ENCODE data around the gene ERV3-1. TPM values are rescaled to one million over a fixed set of nuclear protein-coding genes. Genes with fewer than 3 reads are reported as not detected.
"Not testable (repeated sequence)": the region's sequence is repeated elsewhere in the genome, so short reads cannot be mapped to it uniquely, and the experiment has no call there.

ERV3-1 gene
- total RNA-seq, 1 donor from 2014 or later: 78.9 TPM

- DNase-seq (ENCODE audit: low spot score): no peak
Measured at GRCh38 chr7:65002972-65003585, 3.4 kb downstream of the ERV3-1 start.

GRCh38 chr7:65001291-65001814 is 5.1 kb downstream of the ERV3-1 start:
- DNase-seq (ENCODE audit: low spot score): no peak

DNA sequence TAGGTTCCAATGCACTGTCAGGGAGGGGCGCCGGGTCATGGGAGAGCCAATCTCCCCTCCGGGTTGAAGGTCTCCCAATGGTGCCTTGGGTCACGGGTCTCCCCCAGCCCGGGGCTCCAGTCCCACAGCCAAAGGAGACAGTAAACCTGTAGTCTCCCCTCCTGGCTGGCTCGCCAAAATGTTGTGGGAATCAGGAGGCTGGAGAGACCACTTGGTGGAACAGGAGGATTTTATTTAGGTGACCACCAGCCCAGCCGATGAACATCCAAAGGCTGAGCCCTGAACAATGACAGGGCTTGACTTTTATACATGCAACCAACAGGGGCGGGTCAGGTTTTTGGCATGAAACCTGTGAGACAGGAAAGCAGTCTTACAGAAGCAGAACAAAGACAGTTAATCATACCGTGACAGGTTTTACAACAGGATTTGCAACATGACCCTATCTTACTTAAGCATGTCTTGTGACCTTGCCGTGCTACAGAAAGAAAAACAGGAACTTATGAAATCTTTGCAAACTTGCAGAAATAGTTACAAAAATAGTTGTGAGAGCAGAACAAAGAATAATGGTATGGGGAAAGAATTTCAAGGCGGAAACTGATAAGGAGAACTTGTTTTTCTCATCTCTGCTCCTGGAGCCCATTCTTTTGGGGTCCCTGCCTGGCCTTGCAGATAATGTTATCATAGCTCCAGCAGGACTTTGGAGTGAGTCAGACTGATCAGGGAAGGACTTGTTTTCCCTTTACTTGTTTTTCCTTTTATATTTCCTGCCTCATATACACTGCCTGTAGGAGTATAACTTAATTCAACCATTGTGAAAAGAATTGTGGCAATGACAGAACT is 7.1 kb downstream of the ERV3-1 start:
- no peak for DNase-seq (ENCODE audit: low spot score)

DNA sequence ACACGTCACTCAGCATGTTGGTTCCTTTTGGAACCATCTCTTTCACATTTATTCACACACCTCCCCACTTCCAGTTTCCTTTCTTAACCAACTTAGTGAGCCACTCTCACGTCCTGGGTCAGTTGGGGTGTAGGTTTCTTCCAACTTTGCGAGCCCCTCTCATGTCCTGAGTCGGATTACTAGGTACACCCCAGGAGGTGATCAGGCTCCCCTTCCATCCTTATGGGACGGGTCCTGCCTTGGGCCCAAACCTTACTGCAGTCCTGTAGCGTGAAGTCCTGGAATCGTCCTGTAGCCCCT is 7.7 kb downstream of the ERV3-1 start:
- no peak for DNase-seq (ENCODE audit: low spot score)

DNA sequence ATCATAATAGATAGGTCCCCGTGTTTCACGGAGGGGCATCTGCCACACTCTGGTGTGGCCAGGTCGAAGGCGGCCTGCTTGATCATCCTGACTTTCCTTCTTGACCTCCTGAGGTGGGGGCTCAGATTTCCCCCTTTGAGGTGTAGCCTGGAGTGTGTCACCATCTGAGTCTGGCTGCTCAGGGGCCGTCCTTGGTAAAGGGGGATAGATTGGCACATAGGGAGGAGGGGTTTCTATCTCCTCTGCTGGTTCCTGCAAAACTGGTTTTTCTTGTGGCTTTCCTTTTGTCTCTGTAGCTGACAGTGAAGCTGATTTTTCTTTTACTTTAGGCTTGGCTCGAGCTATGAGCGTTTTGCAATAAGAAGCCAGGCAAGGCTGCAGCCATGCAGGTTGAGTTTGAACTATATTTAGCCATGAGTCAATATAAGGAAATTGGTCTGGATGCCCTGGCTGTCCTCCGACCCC is 8.5 kb downstream of the ERV3-1 start:
- no peak for DNase-seq (ENCODE audit: low spot score)

GRCh38 chr7:64997164-64997908 is 9.2 kb downstream of the ERV3-1 start:
- DNase-seq (ENCODE audit: low spot score): no peak

DNA sequence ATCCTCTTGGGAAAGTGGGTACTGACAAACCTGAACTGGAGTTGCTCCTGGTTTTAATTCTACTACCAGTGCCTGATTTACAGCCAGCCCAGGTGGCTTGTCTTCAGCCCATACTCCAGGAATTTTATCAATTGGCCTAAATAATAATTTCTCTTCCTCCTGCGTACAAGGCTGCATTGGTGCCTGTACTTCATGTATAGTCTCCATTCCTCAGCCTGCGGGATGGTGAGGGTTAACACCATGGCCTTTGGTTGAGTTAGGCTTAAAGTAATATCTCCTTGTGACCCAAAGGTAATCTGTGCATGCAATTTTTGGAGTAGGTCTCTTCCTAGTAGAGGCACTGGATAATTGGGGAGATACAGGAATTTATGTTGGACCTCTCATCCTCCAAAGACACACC is 10.2 kb downstream of the ERV3-1 start:
- no peak for DNase-seq (ENCODE audit: low spot score)

DNA sequence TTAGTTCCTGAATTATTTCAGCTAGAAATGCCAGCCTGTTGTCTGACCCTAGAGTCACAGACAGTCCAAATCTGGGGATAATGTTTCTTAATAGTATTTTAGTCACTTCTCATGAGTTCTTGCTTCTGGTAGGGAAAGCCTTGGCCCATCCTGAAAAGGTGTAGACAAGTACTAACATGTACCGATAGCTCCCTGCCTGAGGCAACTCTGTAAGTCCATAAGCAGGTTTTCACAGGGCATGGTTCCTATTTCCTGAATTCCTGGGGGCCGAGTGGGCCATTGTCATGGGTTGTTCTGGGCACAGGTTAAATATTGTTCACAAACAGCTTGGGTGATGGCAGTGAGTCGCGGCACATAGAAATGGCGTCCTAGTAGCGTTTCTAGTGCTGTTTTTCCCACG is 12.6 kb downstream of the ERV3-1 start:
- DNase-seq (ENCODE audit: low spot score): no peak

- no peak for DNase-seq (ENCODE audit: low spot score)
Measured at GRCh38 chr7:64992971-64993370, 13.5 kb downstream of the ERV3-1 start.

- DNase-seq (ENCODE audit: low spot score): no peak
Measured at GRCh38 chr7:64990936-64991335, 15.6 kb downstream of the ERV3-1 start, which contains the start of gene ZNF117. Gene ZNF117 (minus strand): TSS chr7:64991036.

DNA sequence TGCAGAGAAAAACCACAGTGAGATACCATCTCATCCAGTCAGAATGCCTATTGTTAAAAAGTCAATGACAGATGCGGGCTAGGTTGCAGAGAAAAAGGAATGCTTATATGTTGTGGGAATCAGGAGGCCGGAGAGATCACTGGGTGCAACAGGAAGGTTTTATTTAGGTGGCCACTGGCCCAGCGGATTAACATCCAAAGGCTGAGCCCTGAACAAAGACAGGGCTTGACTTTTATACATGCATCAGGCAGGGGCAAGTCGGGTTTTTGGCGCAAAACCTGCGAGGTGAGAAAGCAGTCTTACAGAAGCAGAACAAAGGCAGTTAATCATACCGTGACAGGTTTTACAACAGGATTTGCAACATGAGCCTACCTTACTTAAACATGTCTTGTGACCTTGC is 16.3 kb downstream of the ERV3-1 start:
- DNase-seq (ENCODE audit: low spot score): no peak

DNA sequence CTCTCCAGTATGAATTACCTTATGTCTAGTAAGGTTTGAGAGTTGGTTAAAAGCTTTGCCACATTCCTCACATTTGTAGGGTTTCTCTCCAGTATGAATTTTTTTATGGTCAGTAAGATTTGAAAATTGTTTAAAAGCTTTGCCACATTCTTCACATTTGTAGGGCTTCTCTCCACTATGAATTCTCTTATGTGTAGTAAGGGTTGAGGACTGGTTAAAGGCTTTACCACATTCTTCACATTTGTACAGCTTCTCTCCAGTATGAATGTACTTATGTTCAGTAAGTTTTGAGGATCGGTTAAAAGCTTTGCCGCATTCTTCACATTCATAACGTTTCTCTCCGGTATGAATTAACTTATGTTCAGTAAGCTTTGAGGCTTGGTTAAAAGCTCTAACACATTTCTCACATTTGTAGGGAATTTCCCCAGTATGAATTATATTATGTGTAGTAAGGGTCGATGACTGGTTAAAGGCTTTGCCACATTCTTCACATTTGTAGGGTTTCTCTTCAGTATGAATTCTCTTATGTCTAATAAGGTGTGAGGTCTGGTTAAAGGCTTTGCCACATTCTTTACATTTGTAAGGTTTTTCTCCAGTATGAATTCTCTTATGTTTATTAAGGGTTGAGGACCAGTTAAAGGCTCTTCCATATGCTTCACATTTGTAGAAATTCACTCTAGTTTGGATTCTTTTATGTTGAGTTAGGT is 27.8 kb downstream of the ERV3-1 start:
- DNase-seq (ENCODE audit: low spot score): no peak

DNA sequence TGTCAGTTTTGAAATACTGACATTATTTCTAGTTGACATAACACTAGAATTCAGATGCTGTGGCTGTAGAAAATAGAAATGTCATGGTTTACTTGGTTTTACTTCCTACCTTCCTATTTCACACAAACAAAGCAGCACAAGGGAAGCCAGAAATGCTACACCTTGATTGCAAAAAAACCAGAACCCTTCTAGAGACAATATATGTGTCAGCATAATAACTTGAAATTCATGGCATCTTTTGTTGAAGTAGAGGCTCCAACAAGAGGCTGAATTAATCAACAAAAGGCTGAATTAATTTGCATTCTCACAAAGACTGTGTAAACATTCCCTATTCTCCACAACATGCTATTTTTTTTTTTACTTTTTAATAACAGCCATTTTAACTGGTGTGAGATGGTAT is 40.9 kb downstream of the ERV3-1 start:
- DNase-seq (ENCODE audit: low spot score): no peak

DNA sequence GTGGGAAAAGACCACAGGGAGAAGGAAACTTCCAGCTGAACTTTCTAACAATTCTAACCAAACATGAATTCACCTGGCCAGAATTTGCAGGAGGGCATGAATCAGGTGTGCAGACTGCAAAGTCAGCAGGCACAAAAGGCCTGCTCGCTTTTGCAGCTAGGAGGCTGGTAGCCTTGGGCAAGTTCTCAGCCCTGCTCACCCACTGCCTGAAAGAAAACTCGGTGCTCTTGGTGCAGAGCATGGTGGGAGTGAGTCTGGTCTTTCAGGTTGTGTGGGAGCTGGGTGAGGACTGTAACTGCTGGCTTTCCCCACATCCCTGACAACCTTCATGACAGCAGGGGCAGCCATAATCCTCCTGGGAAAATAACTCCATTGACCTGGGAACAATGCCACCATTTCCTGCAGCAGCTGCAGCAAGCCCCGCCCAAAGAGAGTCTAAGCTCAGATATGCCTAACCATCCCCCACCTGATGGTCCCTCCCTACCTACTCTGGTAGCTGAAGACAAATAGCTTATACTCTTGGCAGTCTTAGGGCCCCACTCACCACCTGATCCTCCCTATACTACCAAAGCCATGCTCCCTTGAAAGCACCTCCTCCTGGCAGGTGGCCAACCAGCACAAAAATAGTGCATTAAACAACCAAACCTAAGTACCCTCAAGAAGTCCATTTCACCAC is 47.3 kb downstream of the ERV3-1 start:
- DNase-seq (ENCODE audit: low spot score): no peak

GRCh38 chr7:64951250-64951848 is 55.1 kb downstream of the ERV3-1 start:
- no peak for DNase-seq (ENCODE audit: low spot score)

GRCh38 chr7:64950673-64951072 is 55.8 kb downstream of the ERV3-1 start:
- DNase-seq (ENCODE audit: low spot score): not testable (repeated sequence)

GRCh38 chr7:64948774-64949173 is 57.7 kb downstream of the ERV3-1 start:
- not testable (repeated sequence) for DNase-seq (ENCODE audit: low spot score)

DNA sequence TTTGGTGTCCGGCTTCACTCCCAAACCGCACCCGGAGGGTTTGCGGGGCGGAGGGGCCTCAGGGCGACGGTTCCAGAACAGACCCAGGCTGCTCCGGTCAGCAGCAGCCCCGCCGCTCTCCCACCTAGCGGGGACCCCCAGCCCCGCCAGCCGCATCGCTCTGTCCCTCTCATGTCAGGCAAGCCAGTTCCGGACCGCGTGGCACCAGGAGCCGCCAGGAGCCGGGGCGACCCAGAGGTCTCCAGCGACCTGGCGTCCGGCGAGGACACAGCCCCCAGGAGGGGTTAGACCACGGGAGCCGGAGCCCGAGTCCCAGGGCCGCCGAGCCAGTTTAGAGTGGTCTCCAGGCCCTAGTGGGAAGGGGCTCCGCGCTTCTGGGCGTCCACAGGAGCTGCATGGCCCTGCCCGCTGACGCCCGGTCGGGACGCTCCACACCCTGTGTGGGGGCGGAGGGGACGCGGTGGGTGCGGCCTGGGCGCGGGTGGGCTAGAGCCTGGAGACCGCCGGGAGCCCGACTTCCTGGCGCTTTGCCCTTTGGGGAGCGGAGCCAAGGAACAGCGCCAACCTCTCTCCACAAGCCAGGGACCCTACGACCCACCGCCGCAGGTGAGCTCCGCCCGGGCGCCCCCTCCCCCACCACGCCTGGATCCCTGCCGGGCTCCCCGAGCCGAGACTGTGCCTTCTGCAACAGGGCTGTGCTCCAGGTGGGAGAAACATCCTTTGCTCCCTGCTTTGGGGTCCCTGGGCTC is 59.1 kb downstream of the ERV3-1 start:
- no peak for DNase-seq (ENCODE audit: low spot score)

DNA sequence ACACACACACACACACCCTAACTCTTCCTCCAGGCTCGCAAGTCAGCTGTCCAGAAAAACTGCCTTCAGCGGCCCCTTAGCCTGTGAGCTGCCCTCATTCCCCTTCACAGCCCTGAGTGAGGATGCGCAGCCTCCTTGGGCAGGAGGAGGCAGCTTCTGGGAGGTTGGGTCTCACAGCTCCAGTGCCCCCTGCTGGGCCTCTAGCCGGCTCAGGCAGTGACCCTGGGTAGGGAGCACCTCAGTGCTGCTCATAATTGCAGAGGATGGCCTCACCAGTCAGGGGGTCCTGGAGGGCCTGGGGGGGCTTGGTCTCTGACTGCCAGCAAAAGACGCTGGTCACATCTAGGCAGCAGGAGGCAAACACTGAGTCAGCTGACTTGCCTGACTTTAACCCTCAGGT is 59.7 kb downstream of the ERV3-1 start:
- no peak for DNase-seq (ENCODE audit: low spot score)

Data from mesenteric fat pad (tissue), 1 donor.